Kidney (tissue), 14 donors: ENCODE results near the gene TACC2. TPM values are rescaled to one million over a fixed set of nuclear protein-coding genes. Genes with fewer than 3 reads are reported as not detected.

Experiments
- DNase-seq, 5 donors: peaks; one replicate each; pipeline ENCODE4 v3.0.0-alpha.2; 2013 to 2020
- FAIRE-seq: peaks from 2 replicates; lab custom pipeline; 2012; peaks lifted over from hg19 to GRCh38; lab: Jason Lieb, UNC
- H3K27ac ChIP-seq, 2 donors: one replicate each; pipeline ENCODE4 v1.7.0; 2013; ENCODE audit warnings: low read depth in 2 of 2, low read length in 2 of 2, inconsistent platforms in 1 of 2
- H3K27me3 ChIP-seq: one replicate; pipeline ENCODE4 v1.7.1; 2013; ENCODE audit warnings: low read length, inconsistent platforms; ENCODE audit not compliant: control insufficient read depth, insufficient read depth
- H3K36me3 ChIP-seq, 3 donors: one replicate each; pipeline versions ENCODE4 v1.7.0 to v1.7.1; 2013; ENCODE audit warnings: low read length in 3 of 3, control low read depth in 1 of 3, inconsistent platforms in 1 of 3; ENCODE audit not compliant: insufficient read depth in 3 of 3, control insufficient read depth in 2 of 3
- H3K4me1 ChIP-seq, 3 donors: one replicate each; pipeline versions ENCODE4 v1.7.0 to v1.7.1; 2013; ENCODE audit warnings: low read length in 3 of 3, inconsistent platforms in 1 of 3, low read depth in 1 of 3; ENCODE audit not compliant: control insufficient read depth in 2 of 3, insufficient read depth in 2 of 3
- H3K4me3 ChIP-seq, 3 donors: one replicate each; pipeline versions ENCODE4 v1.7.0 to v1.8.1; 2013; ENCODE audit warnings: low read length in 3 of 3, control low read depth in 1 of 3, inconsistent platforms in 1 of 3
- H3K9ac ChIP-seq, 3 donors: one replicate each; pipeline versions ENCODE4 v1.7.0 to v1.7.1; 2013; ENCODE audit warnings: low read length in 3 of 3, control low read depth in 1 of 3, inconsistent platforms in 1 of 3
- H3K9me3 ChIP-seq, 3 donors: one replicate each; pipeline versions ENCODE4 v1.7.0 to v1.7.1; 2013; ENCODE audit warnings: low read length in 3 of 3, control low read depth in 1 of 3, inconsistent platforms in 1 of 3; ENCODE audit not compliant: control insufficient read depth in 2 of 3, insufficient read depth in 1 of 3
- CTCF ChIP-seq: IDR thresholded peaks from 3 replicates; pipeline ENCODE4 v1.5.1; 2012; ENCODE audit warnings: mild to moderate bottlenecking, moderate library complexity, borderline replicate concordance; ENCODE audit not compliant: insufficient read depth; ENCODE audit errors: extremely low read depth
- intact Hi-C: fragments of 100-400 bp; cut with DNase I; formaldehyde crosslinking; loops from one replicate; pipeline ENCODE4 v1.11.1; 2022
- polyA plus RNA-seq: library from polyadenylated mRNA; stranded (reverse); fragments of 350-450 nt; fragmentation: Illumina TruSeq; extraction: RNeasy Lipid Tissue Mini Kit (QIAGEN cat#74804); gene quantifications from one replicate; pipeline ENCODE4 v1.2.3, GENCODE V29; 2014; ENCODE audit warnings: low read depth, low replicate concordance; ENCODE audit not compliant: insufficient read depth
- total RNA-seq: library from RNA; stranded (reverse); fragmentation: NEBNext Ultra II Directional; extraction: Animal tissue kit (Norgen Biotek cat#: 25700); gene quantifications from one replicate; pipeline ENCODE4 v1.2.1, GENCODE V29; 2021
- donor health status: control.
- donor health status: control.
- donor health status: control.
- donor health status: control.
- donor health status: control.
- donor health status: DM: yes; HTN: yes; CAD: no.
- donor health status: Normal renal cell carcinoma (clear cell type).

The TACC2 gene
- total and polyA plus RNA-seq, 2 donors from 2014 or later: 36.4 to 81.0 TPM

- H3K9ac ChIP-seq: no peak overlapping the region
- FAIRE-seq: no peak
- no peak overlapping the region for H3K27ac ChIP-seq
- no peak for TF ChIP-seq CTCF
- H3K36me3 ChIP-seq: no peaks in the 10 kb centered on the region
- no peaks in the 10 kb centered on the region for H3K9me3 ChIP-seq
- intact Hi-C loops: no loop called here
- no peak overlapping the region for H3K4me3 ChIP-seq
- no peaks in the 10 kb centered on the region for H3K4me1 ChIP-seq
- no peaks in the 10 kb centered on the region for H3K27me3 ChIP-seq
- peak in 1 of 5 donors; percentile 16 for DNase-seq
These were observed 293.9 kb downstream of the TACC2 start for GRCh38 chr10:122282909-122283308.

GRCh38 chr10:122285506-122286444 is 296.8 kb downstream of the TACC2 start:
- no peaks in the 10 kb centered on the region for H3K27me3 ChIP-seq
- H3K4me1 ChIP-seq: no peaks in the 10 kb centered on the region
- intact Hi-C loops: no loop called here
- no peaks in the 10 kb centered on the region for H3K9me3 ChIP-seq
- no peak for FAIRE-seq
- peak in 3 of 5 donors; percentile 27 to 51 (median 30) for DNase-seq
- no peak overlapping the region for H3K27ac ChIP-seq
- TF ChIP-seq CTCF: no peak
- H3K4me3 ChIP-seq: no peak overlapping the region
- H3K36me3 ChIP-seq: no peaks in the 10 kb centered on the region
- no peak overlapping the region for H3K9ac ChIP-seq

GRCh38 chr10:122286867-122287266 is 297.9 kb downstream of the TACC2 start:
- FAIRE-seq (no peak), DNase-seq (peak in 3 of 5 donors; percentile 37 to 61 (median 51))
- Histone ChIP-seq H3K4me3 (no peak overlapping the region), H3K9me3 (no peaks in the 10 kb centered on the region), H3K4me1 (no peaks in the 10 kb centered on the region), H3K9ac (no peak overlapping the region), H3K27ac (no peak overlapping the region), H3K36me3 (no peaks in the 10 kb centered on the region), H3K27me3 (no peaks in the 10 kb centered on the region)
- TF ChIP-seq CTCF: no peak
- intact Hi-C loops: no loop called here
